GM10248 (cell line): Measurements from ENCODE around the gene OST4.

ENCODE experiments used
- CTCF ChIA-PET: fragments of 300-600 bp; sonication (Branson Sonifier 250); formaldehyde crosslinking; extraction: SDS; loops from one replicate; lab custom pipeline; 2021; ENCODE audit warnings: antibody characterized with exemption; lab: Yijun Ruan, JAX
- POLR2A ChIA-PET: fragments of 350-650 bp; sonication (Branson Sonifier 250); formaldehyde crosslinking; extraction: SDS; loops from one replicate; lab custom pipeline; 2020; ENCODE audit warnings: antibody characterized with exemption; lab: Yijun Ruan, JAX
- DNase-seq: peaks from one replicate; pipeline ENCODE4 v3.0.0; 2012; ENCODE audit errors: extremely low spot score
- TF ChIP-seq, protein P1 (sequence below): IDR thresholded peaks from 2 replicates; pipeline ENCODE4 v1.5.1; 2012; ENCODE audit warnings: mild to moderate bottlenecking, low read depth; ENCODE audit errors: extremely low read depth, missing control alignments, control extremely low read depth

Gene OST4

GRCh38 chr2:27038631-27039339 is 32.7 kb downstream of the OST4 start:
- ChIA-PET CTCF (interaction anchor here (1.0 to 7.2 kb wide), 6 partner anchors 10 to 49 kb away, joined by 3 to 66 read pairs (median 4); partner anchors contain the start of gene AGBL5), POLR2A (interaction anchor here (0.5 to 4.0 kb wide), 4 partner anchors 11 to 312 kb away, joined by 3 to 30 read pairs (median 8); partner anchors contain the start of gene AGBL5)
- DNase-seq: no peak
- TF ChIP-seq, protein P1, sequence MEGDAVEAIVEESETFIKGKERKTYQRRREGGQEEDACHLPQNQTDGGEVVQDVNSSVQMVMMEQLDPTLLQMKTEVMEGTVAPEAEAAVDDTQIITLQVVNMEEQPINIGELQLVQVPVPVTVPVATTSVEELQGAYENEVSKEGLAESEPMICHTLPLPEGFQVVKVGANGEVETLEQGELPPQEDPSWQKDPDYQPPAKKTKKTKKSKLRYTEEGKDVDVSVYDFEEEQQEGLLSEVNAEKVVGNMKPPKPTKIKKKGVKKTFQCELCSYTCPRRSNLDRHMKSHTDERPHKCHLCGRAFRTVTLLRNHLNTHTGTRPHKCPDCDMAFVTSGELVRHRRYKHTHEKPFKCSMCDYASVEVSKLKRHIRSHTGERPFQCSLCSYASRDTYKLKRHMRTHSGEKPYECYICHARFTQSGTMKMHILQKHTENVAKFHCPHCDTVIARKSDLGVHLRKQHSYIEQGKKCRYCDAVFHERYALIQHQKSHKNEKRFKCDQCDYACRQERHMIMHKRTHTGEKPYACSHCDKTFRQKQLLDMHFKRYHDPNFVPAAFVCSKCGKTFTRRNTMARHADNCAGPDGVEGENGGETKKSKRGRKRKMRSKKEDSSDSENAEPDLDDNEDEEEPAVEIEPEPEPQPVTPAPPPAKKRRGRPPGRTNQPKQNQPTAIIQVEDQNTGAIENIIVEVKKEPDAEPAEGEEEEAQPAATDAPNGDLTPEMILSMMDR: no peak

DNA sequence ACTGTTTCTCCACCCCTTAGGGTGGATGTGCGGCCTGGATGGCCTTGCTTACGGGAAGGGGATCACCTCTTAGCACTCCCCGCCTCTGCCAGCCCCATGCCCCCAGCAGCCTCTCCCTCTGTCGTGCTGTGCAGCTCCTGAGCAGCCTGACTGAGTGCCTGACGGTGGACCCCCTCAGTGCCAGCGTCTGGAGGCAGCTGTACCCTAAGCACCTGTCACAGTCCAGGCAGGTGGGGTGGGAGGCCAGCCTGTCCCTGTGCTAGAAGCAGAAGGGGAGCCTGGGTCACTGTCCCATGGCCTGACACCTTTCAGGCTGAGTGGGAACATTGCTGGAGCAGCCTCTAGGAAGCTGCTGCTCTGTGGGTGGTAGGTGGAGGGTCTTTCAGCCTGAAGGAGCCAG is 33.4 kb downstream of the OST4 start:
- POLR2A ChIA-PET: interaction anchor here (0.5 to 2.2 kb wide), 5 partner anchors 8 to 312 kb away, joined by 3 to 11 read pairs (median 3); partner anchors contain the start of gene AGBL5
- TF ChIP-seq, protein P1: no peak
- no peak for DNase-seq
- CTCF ChIA-PET: interaction anchor here (1.0 to 7.2 kb wide), 6 partner anchors 11 to 50 kb away, joined by 3 to 66 read pairs (median 4); partner anchors contain the start of gene AGBL5

DNA sequence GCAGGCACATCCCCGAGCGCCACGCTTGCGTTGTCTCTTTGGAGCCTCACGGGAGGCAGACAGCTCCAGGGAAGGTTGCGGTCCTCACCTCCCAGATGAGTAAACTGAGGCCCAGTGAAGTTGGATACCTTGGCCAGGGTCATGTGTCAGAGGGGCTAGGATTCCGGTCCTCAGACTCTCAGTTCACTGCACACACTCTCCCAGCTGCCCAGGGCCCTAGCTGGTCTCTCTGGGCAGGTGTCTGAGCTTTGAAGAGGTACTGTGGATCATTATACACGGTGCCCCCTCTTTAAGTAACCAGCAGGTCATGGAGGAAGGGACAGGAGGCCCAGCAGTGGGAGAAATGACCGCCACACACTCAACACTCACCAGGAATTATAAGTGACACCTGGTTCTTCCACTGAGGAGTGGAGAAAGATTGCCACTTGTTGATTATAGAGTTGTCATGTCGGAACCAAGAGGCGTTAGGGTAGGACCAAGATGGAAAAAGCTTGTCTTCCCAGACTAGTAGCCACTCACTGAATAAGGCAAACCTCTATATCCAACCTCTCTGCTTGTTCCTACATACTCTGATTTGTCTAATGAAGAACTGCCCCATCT is 38.1 kb downstream of the OST4 start:
- ChIA-PET CTCF (interaction anchor here (1.0 to 7.2 kb wide), 8 partner anchors 10 to 72 kb away, joined by 3 to 66 read pairs (median 6); partner anchors contain the start of gene AGBL5), POLR2A (interaction anchor here (0.6 to 1.7 kb wide), 3 partner anchors 8 to 17 kb away, joined by 3 to 11 read pairs (median 3); partner anchors contain the start of gene AGBL5)
- no peak for DNase-seq
- TF ChIP-seq, protein P1: no peak

DNA sequence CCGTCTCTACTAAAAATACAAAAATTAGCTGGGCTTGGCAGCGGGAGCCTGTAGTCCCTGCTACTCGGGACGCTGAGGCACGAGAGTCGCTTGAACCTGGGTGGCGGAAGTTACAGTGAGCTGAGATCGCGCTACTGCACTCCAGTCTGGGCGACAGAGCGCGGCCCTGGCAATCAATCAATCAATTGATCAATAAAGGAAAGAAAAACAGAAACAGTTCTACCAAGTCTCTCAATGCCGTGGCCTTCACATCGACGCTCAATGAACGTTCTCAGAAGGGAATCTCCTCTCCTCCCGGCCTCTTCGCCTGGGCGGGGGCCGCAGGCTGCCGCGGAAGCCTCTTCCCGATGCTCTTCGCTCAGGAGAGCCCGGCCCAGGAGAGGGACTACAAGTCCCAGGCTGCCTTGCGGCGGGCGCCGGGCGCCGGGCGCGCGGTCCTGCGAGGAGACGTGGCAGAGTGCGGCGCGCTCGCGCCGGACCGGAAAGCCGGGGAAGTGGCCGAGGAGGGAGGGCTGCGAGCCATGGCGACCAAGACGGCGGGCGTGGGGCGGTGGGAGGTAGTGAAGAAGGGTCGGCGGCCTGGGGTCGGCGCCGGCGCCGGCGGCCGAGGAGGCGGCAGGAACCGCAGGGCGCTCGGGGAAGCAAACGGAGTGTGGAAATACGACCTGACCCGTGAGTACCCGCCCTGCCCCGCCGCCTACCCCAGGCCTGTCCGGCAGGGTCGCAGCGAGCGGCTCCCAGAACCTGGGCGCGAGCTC is 38.8 kb downstream of the OST4 start, which contains the start of gene TMEM214:
Gene TMEM214, plus strand, starts transcription at position 471 of the 758 bp plus-strand sequence. Its CDS starts 51 bp downstream, at position 522.
- TF ChIP-seq, protein P1: no peak
- CTCF ChIA-PET: interaction anchor here (1.0 to 7.2 kb wide), 8 partner anchors 11 to 71 kb away, joined by 3 to 66 read pairs (median 6); partner anchors contain the start of gene AGBL5
- POLR2A ChIA-PET: interaction anchor here (0.6 to 1.7 kb wide), 3 partner anchors 9 to 18 kb away, joined by 3 to 11 read pairs (median 3); partner anchors contain the start of gene AGBL5
- DNase-seq: peak; percentile 96

DNA sequence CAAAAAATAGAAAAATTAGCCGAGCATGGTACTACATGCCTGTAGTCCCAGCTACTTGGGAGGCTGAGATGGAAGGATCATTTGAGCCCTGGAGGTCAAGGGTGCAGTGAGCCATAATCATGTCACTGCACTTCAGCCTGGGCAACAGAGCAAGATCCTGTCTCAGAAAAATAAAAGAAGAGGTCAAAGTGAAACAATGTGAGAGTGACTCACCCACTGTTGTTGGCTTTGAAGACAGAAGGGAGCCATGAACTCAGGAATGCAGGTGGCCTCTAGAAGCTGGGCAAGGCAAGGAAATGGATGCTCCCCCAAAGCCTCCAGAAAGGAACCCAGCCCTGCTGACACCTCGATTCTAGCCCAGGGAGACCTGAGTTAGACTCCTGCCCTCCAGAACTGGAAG is 42.4 kb downstream of the OST4 start:
- no peak for DNase-seq
- TF ChIP-seq, protein P1: no peak
- POLR2A ChIA-PET: no interaction called here
- CTCF ChIA-PET: interaction anchor here (1.4 to 3.0 kb wide), 3 partner anchors 12 to 67 kb away, joined by 3 to 8 read pairs (median 8); no protein-coding TSS in a partner anchor
